Neural progenitor cell (in vitro differentiated cells): ENCODE measurements around the gene SLC2A14. TPM values are rescaled to one million over a fixed set of nuclear protein-coding genes. Genes with fewer than 3 reads are reported as not detected.
"Not testable (repeated sequence)": the region's sequence is repeated elsewhere in the genome, so short reads cannot be mapped to it uniquely, and the experiment has no call there.

Experiments
- DNase-seq: peaks from one replicate; pipeline ENCODE4 v3.0.0-alpha.2; 2016; ENCODE audit warnings: low spot score
- H2AFZ ChIP-seq: fragments of 200-600 bp; sonication (generic); replicated peaks from 2 replicates; pipeline ENCODE4 v1.6.1; 2016; ENCODE audit warnings: antibody characterized with exemption
- H3F3A ChIP-seq: fragments of 200-600 bp; sonication (generic); 2 replicates; pipeline ENCODE4 v1.6.1; 2016; ENCODE audit warnings: antibody characterized with exemption, low read depth
- H3K27ac ChIP-seq: fragments of 200-600 bp; sonication (generic); 2 replicates; pipeline ENCODE4 v1.5.1; 2016; ENCODE audit warnings: mild to moderate bottlenecking
- H3K27me3 ChIP-seq: fragments of 200-600 bp; sonication (generic); 2 replicates; pipeline ENCODE4 v1.6.1; 2016; ENCODE audit warnings: mild to moderate bottlenecking, moderate library complexity
- H3K36me3 ChIP-seq: fragments of 200-600 bp; sonication (generic); 2 replicates; pipeline ENCODE4 v1.5.1; 2016
- H3K4me1 ChIP-seq: fragments of 200-600 bp; sonication (generic); 2 replicates; pipeline ENCODE4 v1.6.1; 2016; ENCODE audit warnings: mixed run types
- H3K4me2 ChIP-seq: fragments of 200-600 bp; sonication (generic); 2 replicates; pipeline ENCODE4 v1.6.1; 2016
- H3K4me3 ChIP-seq: fragments of 200-600 bp; sonication (generic); 2 replicates; pipeline ENCODE4 v1.5.1; 2016
- H3K79me2 ChIP-seq: fragments of 200-600 bp; sonication (generic); 2 replicates; pipeline ENCODE4 v1.6.1; 2016; ENCODE audit warnings: low read depth
- H3K9ac ChIP-seq: fragments of 200-600 bp; sonication (generic); 2 replicates; pipeline ENCODE4 v1.6.1; 2016
- H3K9me3 ChIP-seq: fragments of 200-600 bp; sonication (generic); 2 replicates; pipeline ENCODE4 v1.5.1; 2016; ENCODE audit warnings: low read depth
- H4K20me1 ChIP-seq: fragments of 200-600 bp; sonication (generic); 2 replicates; pipeline ENCODE4 v1.6.1; 2016; ENCODE audit warnings: low read depth
- H3K27ac Mint-ChIP-seq: 3 replicates; pipeline ENCODE4 v1.8.0; 2021; ENCODE audit warnings: mixed read lengths
- H3K27me3 Mint-ChIP-seq: 2 replicates; pipeline ENCODE4 v1.8.0; 2022; ENCODE audit warnings: low read depth, mild to moderate bottlenecking, inconsistent platforms, moderate library complexity, mixed read lengths; ENCODE audit not compliant: insufficient read depth
- H3K36me3 Mint-ChIP-seq: 3 replicates; pipeline ENCODE4 v1.8.0; 2021; ENCODE audit warnings: mixed read lengths
- H3K4me1 Mint-ChIP-seq: 3 replicates; pipeline ENCODE4 v1.8.0; 2021; ENCODE audit warnings: mixed read lengths
- H3K4me3 Mint-ChIP-seq: 3 replicates; pipeline ENCODE4 v1.8.0; 2021; ENCODE audit warnings: mild to moderate bottlenecking, moderate library complexity, mixed read lengths
- H3K9me3 Mint-ChIP-seq: 3 replicates; pipeline ENCODE4 v1.8.0; 2020; ENCODE audit warnings: mixed read lengths
- CTCF ChIP-seq: fragments of 200-600 bp; sonication (generic); IDR thresholded peaks from 2 replicates; pipeline ENCODE4 v1.5.1; 2017; ENCODE audit warnings: antibody characterized with exemption, mild to moderate bottlenecking
- EZH2 ChIP-seq: fragments of 200-600 bp; sonication (generic); IDR thresholded peaks from 2 replicates; pipeline ENCODE4 v1.6.1; 2017; ENCODE audit warnings: antibody characterized with exemption, mild to moderate bottlenecking, moderate library complexity
- EZH2phosphoT487 ChIP-seq: fragments of 200-600 bp; sonication (generic); IDR thresholded peaks from 2 replicates; pipeline ENCODE4 v1.6.1; 2017; ENCODE audit warnings: antibody characterized with exemption
- total RNA-seq: library from RNA; depleted of rRNA; stranded (reverse); fragments of >200 nt; gene quantifications from 2 replicates; pipeline ENCODE4 v1.2.3, GENCODE V29; 2015; ENCODE audit warnings: low replicate concordance

SLC2A14 gene
- total RNA-seq, 1 donor from 2014 or later = 0.49 TPM

- DNase-seq = no peak
- no peaks in the 10 kb centered on the region for H3K79me2 ChIP-seq
- H3F3A ChIP-seq = peaks cover 47% of the 10 kb centered on the region
- Mint-ChIP-seq H3K9me3 (no peaks in the 10 kb centered on the region), H3K27ac (no peak overlapping the region), H3K4me3 (no peak overlapping the region), H3K36me3 (peaks cover 29% of the 10 kb centered on the region), H3K27me3 (peaks cover 10% of the 10 kb centered on the region), H3K4me1 (no peaks in the 10 kb centered on the region)
- no peaks in the 10 kb centered on the region for H3K9me3 ChIP-seq
- peaks cover 7% of the 10 kb centered on the region for H3K36me3 ChIP-seq
- no peak overlapping the region for H3K4me2 ChIP-seq
- no peak overlapping the region for H3K4me3 ChIP-seq
- H4K20me1 ChIP-seq = peaks cover 34% of the 10 kb centered on the region
- H3K27me3 ChIP-seq = no peaks in the 10 kb centered on the region
- H3K27ac ChIP-seq = peak overlapping the region; percentile 29
- no peak for TF ChIP-seq EZH2
- TF ChIP-seq EZH2phosphoT487 = no peak
- TF ChIP-seq CTCF = no peak
- H2AFZ ChIP-seq = no peak overlapping the region
- no peak overlapping the region for H3K9ac ChIP-seq
- no peaks in the 10 kb centered on the region for H3K4me1 ChIP-seq
These were observed 44.2 kb upstream of the SLC2A14 start for GRCh38 chr12:7916936-7917335.

GRCh38 chr12:7915661-7916403 is 43.1 kb upstream of the SLC2A14 start:
- H3K27me3 ChIP-seq = no peaks in the 10 kb centered on the region
- no peaks in the 10 kb centered on the region for H3K4me1 ChIP-seq
- no peaks in the 10 kb centered on the region for H3K79me2 ChIP-seq
- no peak overlapping the region for H3K4me3 Mint-ChIP-seq
- TF ChIP-seq EZH2 (no peak), EZH2phosphoT487 (no peak), CTCF (no peak)
- H3K27ac Mint-ChIP-seq = no peak overlapping the region
- no peak overlapping the region for H3K4me2 ChIP-seq
- H2AFZ ChIP-seq = no peak overlapping the region
- no peaks in the 10 kb centered on the region for H3K4me1 Mint-ChIP-seq
- H3K9ac ChIP-seq = no peak overlapping the region
- H3K36me3 Mint-ChIP-seq = peaks cover 21% of the 10 kb centered on the region
- H3K27me3 Mint-ChIP-seq = peaks cover 8% of the 10 kb centered on the region
- H3F3A ChIP-seq = peaks cover 39% of the 10 kb centered on the region
- H3K27ac ChIP-seq = no peak overlapping the region
- no peaks in the 10 kb centered on the region for H3K9me3 ChIP-seq
- H3K9me3 Mint-ChIP-seq = no peaks in the 10 kb centered on the region
- peaks cover 7% of the 10 kb centered on the region for H3K36me3 ChIP-seq
- H4K20me1 ChIP-seq = peaks cover 23% of the 10 kb centered on the region
- no peak overlapping the region for H3K4me3 ChIP-seq
- DNase-seq = no peak

GRCh38 chr12:7910106-7910505 is 37.4 kb upstream of the SLC2A14 start:
- H3K27me3 ChIP-seq, H3K79me2 ChIP-seq, H3K36me3 ChIP-seq, H3K27ac ChIP-seq, H3K9ac ChIP-seq, H3K9me3 Mint-ChIP-seq, H3K36me3 Mint-ChIP-seq, DNase-seq, H4K20me1 ChIP-seq, H3K4me3 Mint-ChIP-seq, H2AFZ ChIP-seq, H3K27me3 Mint-ChIP-seq, H3K4me2 ChIP-seq, H3K4me3 ChIP-seq, H3K9me3 ChIP-seq: not testable (repeated sequence)
- Mint-ChIP-seq H3K27ac (peak overlapping the region; percentile 53), H3K4me1 (peaks cover 23% of the 10 kb centered on the region)
- Histone ChIP-seq H3F3A (peaks cover 15% of the 10 kb centered on the region), H3K4me1 (peaks cover 10% of the 10 kb centered on the region)

GRCh38 chr12:7907009-7907408 is 34.3 kb upstream of the SLC2A14 start:
- DNase-seq = peak; percentile 51
- Histone ChIP-seq H3K79me2 (no peaks in the 10 kb centered on the region), H3K4me1 (peaks cover 14% of the 10 kb centered on the region), H3F3A (peaks cover 24% of the 10 kb centered on the region), H3K4me3 (no peak overlapping the region), H3K9ac (no peak overlapping the region), H3K27ac (no peak overlapping the region), H3K4me2 (no peak overlapping the region), H3K27me3 (no peaks in the 10 kb centered on the region), H2AFZ (no peak overlapping the region), H3K9me3 (no peaks in the 10 kb centered on the region), H4K20me1 (no peaks in the 10 kb centered on the region), H3K36me3 (no peaks in the 10 kb centered on the region)
- no peak for TF ChIP-seq EZH2phosphoT487
- peak; percentile 46 for TF ChIP-seq CTCF
- TF ChIP-seq EZH2 = no peak
- Mint-ChIP-seq H3K4me3 (peak overlapping the region; percentile 66), H3K4me1 (peaks cover 27% of the 10 kb centered on the region), H3K36me3 (no peaks in the 10 kb centered on the region), H3K27me3 (peaks cover 6% of the 10 kb centered on the region), H3K27ac (peak overlapping the region; percentile 83), H3K9me3 (no peaks in the 10 kb centered on the region)

- not testable (repeated sequence) for H3K36me3 Mint-ChIP-seq, H3K4me3 ChIP-seq, DNase-seq, H3K27ac ChIP-seq, H3K9ac ChIP-seq, H3K27me3 ChIP-seq, H3K27me3 Mint-ChIP-seq, H4K20me1 ChIP-seq, H3K36me3 ChIP-seq, H2AFZ ChIP-seq, H3K9me3 ChIP-seq, H3K9me3 Mint-ChIP-seq, H3K79me2 ChIP-seq
- peaks cover 14% of the 10 kb centered on the region for H3K4me1 ChIP-seq
- Mint-ChIP-seq H3K27ac (peak overlapping the region; percentile 80), H3K4me1 (peaks cover 27% of the 10 kb centered on the region), H3K4me3 (peak overlapping the region; percentile 2)
- peak overlapping the region; percentile 5 for H3K4me2 ChIP-seq
- peaks cover 24% of the 10 kb centered on the region for H3F3A ChIP-seq
These were observed 33.6 kb upstream of the SLC2A14 start for GRCh38 chr12:7906303-7906702.
